ENCODE measurements around the gene BRCC3. TPM values are rescaled to one million over a fixed set of nuclear protein-coding genes. Genes with fewer than 3 reads are reported as not detected.
"Not testable (repeated sequence)": the region's sequence is repeated elsewhere in the genome, so short reads cannot be mapped to it uniquely, and the experiment has no call there.

BRCC3 gene
- polyA plus RNA-seq, 3 donors from 2014 or later, result 19.4 to 34.2 (median 24.5) TPM

DNA sequence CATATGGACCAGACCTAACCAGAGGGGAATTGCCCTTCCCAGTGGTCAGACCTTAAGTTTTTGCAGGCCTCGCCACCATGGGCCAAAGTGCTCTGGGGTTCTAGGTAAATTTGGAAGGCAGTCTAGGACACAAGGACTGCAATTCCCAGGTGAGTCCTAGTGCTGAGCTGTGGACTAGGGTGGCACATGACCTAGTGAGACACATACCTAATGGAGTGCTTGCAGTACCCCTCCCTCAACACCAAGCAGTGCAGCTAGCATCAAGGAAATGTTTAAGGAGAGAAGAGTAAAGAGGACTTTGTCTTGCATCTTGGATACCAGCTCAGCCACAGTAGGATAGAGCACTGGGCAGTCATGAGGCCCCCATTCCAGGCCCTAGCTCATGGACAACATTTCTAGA lies 60.8 kb downstream of the BRCC3 start:
- Mint-ChIP-seq H3K27ac (no peak overlapping the region), H3K27me3 (ENCODE audit: low read depth in 3 of 3) (peaks cover 3 to 11% (median 4%) of the 10 kb centered on the region in 3 donors), H3K36me3 (no peaks in the 10 kb centered on the region), H3K9me3 (peaks cover 2 to 11% (median 5%) of the 10 kb centered on the region in 6 donors), H3K4me3 (no peak overlapping the region), H3K4me1 (no peaks in the 10 kb centered on the region)
- DNase-seq, result no peak

GRCh38 chrX:155134255-155134654 lies 62.9 kb downstream of the BRCC3 start:
- no peaks in the 10 kb centered on the region for H3K36me3 Mint-ChIP-seq
- no peak for DNase-seq
- no peaks in the 10 kb centered on the region for H3K4me1 Mint-ChIP-seq
- no peak overlapping the region for H3K27ac Mint-ChIP-seq
- H3K4me3 Mint-ChIP-seq, result no peak overlapping the region
- peaks cover 3 to 11% (median 4%) of the 10 kb centered on the region in 3 donors for H3K27me3 Mint-ChIP-seq (ENCODE audit: low read depth in 3 of 3)
- peaks cover 0 to 8% (median 3%) of the 10 kb centered on the region in 6 donors for H3K9me3 Mint-ChIP-seq

DNA sequence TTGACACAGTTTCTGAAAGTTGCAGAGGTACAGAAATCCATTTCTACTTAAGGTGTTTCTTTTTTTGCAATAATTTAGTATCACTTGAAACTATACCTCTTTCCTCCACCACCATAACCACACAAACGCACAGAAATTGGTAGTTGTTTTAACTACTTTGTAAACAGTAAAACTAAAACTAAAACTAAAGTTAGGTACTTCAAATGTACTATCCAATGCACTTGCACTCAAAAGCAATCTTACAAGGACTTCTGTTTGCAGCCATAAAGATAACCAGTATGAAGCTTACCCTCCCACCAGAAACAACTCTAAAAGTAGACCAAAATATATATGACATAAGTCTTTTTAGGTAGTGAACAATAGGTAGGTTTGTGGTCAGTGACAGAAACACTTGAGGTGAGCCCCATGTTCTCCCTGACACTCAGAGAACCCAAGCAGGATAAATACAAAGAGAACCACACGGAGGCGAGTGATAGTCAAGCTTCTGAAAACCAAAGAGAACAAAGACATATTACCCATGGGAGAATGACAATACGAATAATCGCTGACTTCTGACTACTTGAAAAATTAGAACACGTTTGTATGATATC lies 72.7 kb downstream of the BRCC3 start:
- Mint-ChIP-seq H3K36me3 (no peaks in the 10 kb centered on the region), H3K27me3 (ENCODE audit: low read depth in 3 of 3) (peaks cover 0 to 7% (median 1%) of the 10 kb centered on the region in 3 donors), H3K27ac (no peak overlapping the region), H3K9me3 (peaks cover 0 to 1% (median 0%) of the 10 kb centered on the region in 6 donors), H3K4me1 (no peaks in the 10 kb centered on the region), H3K4me3 (no peak overlapping the region)
- no peak for DNase-seq

GRCh38 chrX:155144926-155145325 lies 73.6 kb downstream of the BRCC3 start:
- no peak overlapping the region for H3K4me3 Mint-ChIP-seq
- H3K9me3 Mint-ChIP-seq, result peaks cover 0 to 1% (median 0%) of the 10 kb centered on the region in 6 donors
- peaks cover 0 to 7% (median 1%) of the 10 kb centered on the region in 3 donors for H3K27me3 Mint-ChIP-seq (ENCODE audit: low read depth in 3 of 3)
- DNase-seq, result no peak
- no peaks in the 10 kb centered on the region for H3K36me3 Mint-ChIP-seq
- H3K4me1 Mint-ChIP-seq, result no peaks in the 10 kb centered on the region
- H3K27ac Mint-ChIP-seq, result no peak overlapping the region

GRCh38 chrX:155147612-155148011 lies 76.3 kb downstream of the BRCC3 start:
- H3K4me1 Mint-ChIP-seq; DNase-seq; H3K27me3 Mint-ChIP-seq (ENCODE audit: low read depth in 3 of 3); H3K36me3 Mint-ChIP-seq; H3K9me3 Mint-ChIP-seq; H3K27ac Mint-ChIP-seq; H3K4me3 Mint-ChIP-seq: not testable (repeated sequence)

GRCh38 chrX:155148166-155148565 lies 76.9 kb downstream of the BRCC3 start:
- not testable (repeated sequence) for H3K4me1 Mint-ChIP-seq; H3K27ac Mint-ChIP-seq; H3K36me3 Mint-ChIP-seq; H3K4me3 Mint-ChIP-seq; DNase-seq; H3K9me3 Mint-ChIP-seq; H3K27me3 Mint-ChIP-seq (ENCODE audit: low read depth in 3 of 3)

DNA sequence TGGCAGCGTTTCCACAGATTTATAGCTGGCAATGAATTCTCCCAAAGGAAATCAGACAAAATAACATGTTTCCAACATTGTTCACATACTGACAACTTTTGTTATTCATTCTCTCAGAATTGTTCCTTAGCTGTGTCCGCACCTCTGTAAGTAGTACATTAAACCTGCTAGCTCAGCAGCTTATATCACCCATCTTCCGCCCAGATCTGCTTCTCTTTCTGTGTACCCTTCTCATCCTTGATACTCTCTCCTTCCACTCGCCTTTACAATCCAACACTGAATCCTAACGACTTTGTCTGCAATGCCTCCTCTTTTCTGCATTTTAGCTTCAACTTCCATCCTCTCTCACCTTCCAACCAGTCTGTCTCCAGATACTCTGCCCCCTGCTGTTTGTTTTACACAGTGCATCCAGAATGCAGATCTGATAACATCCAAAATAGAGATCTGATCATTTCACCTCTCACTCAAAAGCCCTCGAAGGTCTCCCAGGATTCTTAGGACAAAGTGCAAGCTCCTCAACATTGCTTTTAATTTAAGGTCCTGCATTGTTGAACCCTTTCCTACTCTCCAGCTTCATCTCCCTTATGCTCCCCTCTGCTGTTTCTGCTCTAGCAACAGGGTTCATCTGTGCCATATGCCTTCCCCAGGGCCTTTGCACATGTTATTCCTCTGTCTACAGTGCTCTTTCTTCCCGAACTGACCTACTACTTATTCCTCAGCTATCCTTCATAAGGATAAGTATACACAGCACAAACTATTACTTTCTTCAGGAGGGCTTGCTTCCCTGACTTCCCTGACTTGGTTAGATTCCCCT lies 77.6 kb downstream of the BRCC3 start:
- H3K36me3 Mint-ChIP-seq, result no peaks in the 10 kb centered on the region
- H3K27ac Mint-ChIP-seq, result peak overlapping the region in 1 of 6 donors; percentile 4
- H3K27me3 Mint-ChIP-seq (ENCODE audit: low read depth in 3 of 3), result peaks cover 2 to 3% (median 3%) of the 10 kb centered on the region in 3 donors
- peaks cover 0 to 1% (median 0%) of the 10 kb centered on the region in 6 donors for H3K9me3 Mint-ChIP-seq
- H3K4me3 Mint-ChIP-seq, result no peak overlapping the region
- no peaks in the 10 kb centered on the region for H3K4me1 Mint-ChIP-seq
- DNase-seq, result peak; percentile 2 to 14 (median 11)

DNA sequence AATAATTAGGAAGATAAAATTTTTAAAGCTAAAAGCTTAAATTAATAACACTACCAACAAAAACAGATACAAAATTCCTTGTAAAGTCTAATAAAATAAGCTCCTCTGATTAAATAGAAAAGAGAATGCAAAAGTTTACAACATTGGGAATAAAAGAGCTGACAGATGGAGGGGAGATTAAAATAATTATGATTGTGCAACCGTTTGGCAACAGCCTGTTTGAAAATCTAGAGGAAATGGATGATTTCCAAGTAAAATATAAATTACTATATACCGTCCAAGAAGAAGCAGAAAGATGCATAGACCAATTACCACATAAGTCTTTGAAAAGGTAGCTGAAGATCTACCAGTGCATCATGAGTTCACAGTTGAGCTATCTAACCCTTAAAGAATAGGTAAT lies 98.6 kb downstream of the BRCC3 start:
- Mint-ChIP-seq H3K9me3 (no peaks in the 10 kb centered on the region), H3K4me3 (no peak overlapping the region), H3K27ac (no peak overlapping the region)

More for the DNA sequence above, 98.6 kb downstream of the BRCC3 start:
- Mint-ChIP-seq H3K4me1 (no peaks in the 10 kb centered on the region), H3K27me3 (ENCODE audit: low read depth in 3 of 3) (peaks cover 1 to 9% (median 4%) of the 10 kb centered on the region in 3 donors), H3K36me3 (no peaks in the 10 kb centered on the region)
- no peak for DNase-seq

Other genes with a start within 250 kb of the BRCC3 start
- not detected for gene SMIM9, start 236.8 kb upstream of the BRCC3 start, polyA plus RNA-seq
- 10 to 100 TPM; 18.9 to 31.3 (median 27.0) TPM for gene F8A1, start 185.2 kb upstream of the BRCC3 start, polyA plus RNA-seq
- 1 to 10 TPM; 1.1 to 3.4 (median 2.7) TPM for gene F8, start 48.8 kb upstream of the BRCC3 start, polyA plus RNA-seq
- gene FUNDC2, start 44.7 kb upstream of the BRCC3 start, polyA plus RNA-seq, result 100 to 1,000 TPM; 182 to 241 (median 234) TPM
- gene CMC4, start 372 bp upstream of the BRCC3 start, polyA plus RNA-seq, result 10 to 100 TPM; 23.3 to 26.3 (median 23.6) TPM
- gene MTCP1, start 372 bp upstream of the BRCC3 start, polyA plus RNA-seq, result 10 to 100 TPM; 28.8 to 55.6 (median 33.0) TPM
- 10 to 100 TPM; 67.9 to 86.5 (median 69.1) TPM for gene VBP1, start 145.0 kb downstream of the BRCC3 start, polyA plus RNA-seq
- 1 to 10 TPM; 2.3 to 8.0 (median 2.9) TPM for gene RAB39B, start 193.0 kb downstream of the BRCC3 start, polyA plus RNA-seq

All from immature natural killer cell (primary cell).